Stimulated activated CD8-positive, alpha-beta memory T cell treated with anti-CD3 and anti-CD28 coated beads, Interleukin-7, amount 100 ng/mL, for 4 hours (primary cell): ENCODE results near the gene BRF1.
A peak's percentile ranks its signal among the peaks of the same experiment; 100 is the strongest.

Source experiments
- DNase-seq, 2 donors: peaks; one replicate each; pipeline ENCODE4 v3.0.0-alpha.2; 2020; ENCODE audit warnings: low read depth in 2 of 2

The BRF1 gene

DNA sequence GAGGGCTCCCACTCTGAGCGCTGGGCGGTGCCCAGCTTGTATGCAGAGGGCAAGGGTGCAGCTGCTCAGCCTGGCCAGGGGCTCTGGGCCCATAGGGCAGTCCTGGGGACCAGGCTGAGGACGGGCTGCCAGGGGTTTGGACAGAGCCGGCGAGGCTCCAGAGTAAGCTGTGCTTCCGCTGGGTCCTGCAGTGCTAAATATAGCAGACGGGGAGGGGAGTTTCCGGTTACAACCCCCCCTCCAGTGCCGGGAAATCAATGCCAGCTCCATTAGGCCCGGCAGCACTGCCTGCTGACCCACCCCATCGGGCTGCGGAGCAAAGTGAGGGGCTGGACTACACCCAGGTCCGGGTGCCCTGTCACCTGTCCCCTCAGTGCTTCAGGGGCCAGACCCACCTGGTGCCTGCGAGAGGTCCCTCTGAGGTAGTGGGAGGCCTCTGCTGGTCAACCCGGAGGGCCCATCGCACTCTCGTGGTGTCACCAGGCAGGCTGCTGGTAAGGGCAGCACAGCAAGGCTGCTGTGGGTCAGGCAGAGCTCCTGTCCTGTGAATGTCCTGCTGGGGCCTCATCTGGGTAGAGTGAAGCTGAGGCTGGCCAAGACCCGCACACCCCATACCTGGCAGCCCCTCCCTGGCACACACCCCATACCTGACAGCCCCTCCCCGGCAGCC lies 129.7 kb downstream of the BRF1 start:
- no peak for DNase-seq

DNA sequence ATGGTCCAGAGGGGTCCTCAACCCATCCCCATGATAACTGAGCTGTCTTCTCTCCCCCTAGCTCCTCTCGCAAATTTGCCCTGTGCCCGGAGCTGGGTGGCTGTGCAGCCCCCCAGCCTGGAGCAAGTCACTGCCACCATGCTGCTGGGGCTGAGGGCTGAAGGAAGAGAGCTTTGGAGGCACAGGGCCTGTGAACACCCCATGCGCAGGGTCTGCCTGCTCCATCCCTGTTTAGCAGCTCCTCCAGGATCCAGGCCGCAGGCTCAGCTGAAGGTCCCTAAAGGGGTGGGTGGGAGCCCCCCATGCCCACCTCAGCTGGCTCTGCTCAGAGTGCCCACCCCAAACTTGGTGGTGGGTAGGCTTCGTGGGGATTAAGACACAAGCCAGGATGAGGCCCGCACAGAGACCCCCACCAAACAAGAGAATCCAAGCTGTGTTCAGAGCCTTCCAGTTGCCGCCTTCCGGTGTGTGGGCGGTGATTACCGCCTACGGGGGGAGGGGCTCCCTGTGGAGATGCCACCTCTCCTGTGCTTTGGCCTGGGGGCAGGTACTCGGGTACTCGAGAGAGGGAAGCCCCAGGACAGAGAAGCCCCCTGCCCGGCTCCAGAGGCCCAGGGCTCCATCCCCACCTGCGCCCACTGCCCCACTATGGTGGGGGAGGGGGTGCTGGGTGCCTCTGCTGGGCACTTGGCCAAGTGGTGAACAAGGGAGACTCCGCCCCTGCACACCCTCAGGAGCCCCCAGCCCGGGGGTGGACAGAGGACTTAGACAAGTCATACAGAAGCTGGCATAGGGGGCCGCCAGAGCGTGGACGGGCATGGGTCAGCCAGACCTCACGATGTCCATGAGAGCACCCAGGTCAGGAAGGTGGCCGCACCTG lies 130.8 kb downstream of the BRF1 start:
- DNase-seq, result no peak

DNA sequence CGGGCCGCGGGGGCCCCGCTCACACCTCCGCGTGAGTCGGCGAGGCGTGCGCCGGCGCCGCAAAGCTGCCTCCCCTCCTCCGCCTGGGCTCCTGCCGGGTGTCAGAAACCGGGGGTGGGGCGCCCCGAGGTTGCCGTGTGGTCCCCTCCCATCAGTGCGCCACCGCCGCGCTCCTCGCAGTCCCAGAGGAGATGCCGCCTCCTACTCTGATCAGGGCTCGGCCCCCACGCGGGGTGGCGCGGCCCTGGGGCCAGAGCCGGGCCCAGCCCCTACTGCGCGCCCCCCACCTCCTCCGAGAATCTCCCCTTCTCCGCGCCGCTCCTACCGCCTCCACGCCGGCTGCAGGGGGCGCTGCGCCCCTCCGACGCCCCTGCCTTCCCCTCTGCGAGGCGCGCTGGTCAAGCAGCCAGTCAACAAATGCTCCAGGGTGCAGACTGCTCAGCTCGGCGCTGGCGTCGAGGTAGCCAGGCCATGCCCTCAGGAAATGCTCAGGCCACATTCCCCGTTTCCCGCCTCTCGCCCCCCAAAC lies 131.8 kb downstream of the BRF1 start:
- DNase-seq, result peak in 1 of 2 donors; percentile 59

DNA sequence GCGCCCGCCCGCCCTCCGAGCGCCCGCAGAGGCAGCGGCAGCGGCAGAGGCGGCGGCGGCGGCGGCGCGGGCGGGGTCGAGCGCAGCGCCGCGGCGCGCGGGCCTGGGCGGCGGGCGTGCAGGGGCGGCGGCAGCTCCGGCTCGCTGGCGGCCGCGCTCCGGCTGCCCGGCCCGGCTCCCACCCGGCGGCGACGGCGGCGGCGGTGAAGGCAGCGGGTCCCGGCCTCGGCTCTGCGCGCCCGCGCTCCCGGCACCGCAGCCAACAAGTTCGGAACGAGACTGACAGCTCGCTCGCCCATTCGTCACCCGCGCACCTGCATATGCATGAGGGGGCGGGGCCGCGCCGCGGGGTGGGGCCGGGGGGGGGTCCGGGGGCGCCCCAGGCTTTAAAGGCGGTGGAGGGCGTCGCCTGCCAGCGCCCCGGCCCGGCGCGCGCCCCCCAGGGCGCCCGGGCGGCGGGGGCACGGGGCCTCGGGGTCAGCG lies 132.3 kb downstream of the BRF1 start, which contains the start of gene JAG2:
Gene JAG2 (minus strand): TSS at position 281 of the 483 bp plus-strand sequence. CDS start 356 bp downstream, outside the sequence.
- peak; percentile 18 to 45 for DNase-seq

DNA sequence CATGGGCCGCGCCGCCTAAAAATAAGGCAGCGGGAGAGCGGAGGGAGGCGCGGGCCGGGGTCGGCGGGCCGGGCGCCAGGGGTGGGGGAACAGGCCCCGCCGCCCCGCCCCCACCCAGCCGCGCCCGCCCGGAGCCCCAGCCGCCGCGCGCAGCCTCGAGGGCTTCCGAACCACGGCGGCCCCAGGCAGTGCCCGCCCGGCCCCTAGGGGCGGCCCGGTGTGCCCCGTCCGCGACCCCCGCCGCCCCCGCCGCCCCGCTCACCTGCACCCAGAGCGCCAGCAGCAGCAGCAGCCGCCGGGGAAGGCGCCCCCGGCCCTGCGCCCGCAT lies 132.7 kb downstream of the BRF1 start:
- no peak for DNase-seq

DNA sequence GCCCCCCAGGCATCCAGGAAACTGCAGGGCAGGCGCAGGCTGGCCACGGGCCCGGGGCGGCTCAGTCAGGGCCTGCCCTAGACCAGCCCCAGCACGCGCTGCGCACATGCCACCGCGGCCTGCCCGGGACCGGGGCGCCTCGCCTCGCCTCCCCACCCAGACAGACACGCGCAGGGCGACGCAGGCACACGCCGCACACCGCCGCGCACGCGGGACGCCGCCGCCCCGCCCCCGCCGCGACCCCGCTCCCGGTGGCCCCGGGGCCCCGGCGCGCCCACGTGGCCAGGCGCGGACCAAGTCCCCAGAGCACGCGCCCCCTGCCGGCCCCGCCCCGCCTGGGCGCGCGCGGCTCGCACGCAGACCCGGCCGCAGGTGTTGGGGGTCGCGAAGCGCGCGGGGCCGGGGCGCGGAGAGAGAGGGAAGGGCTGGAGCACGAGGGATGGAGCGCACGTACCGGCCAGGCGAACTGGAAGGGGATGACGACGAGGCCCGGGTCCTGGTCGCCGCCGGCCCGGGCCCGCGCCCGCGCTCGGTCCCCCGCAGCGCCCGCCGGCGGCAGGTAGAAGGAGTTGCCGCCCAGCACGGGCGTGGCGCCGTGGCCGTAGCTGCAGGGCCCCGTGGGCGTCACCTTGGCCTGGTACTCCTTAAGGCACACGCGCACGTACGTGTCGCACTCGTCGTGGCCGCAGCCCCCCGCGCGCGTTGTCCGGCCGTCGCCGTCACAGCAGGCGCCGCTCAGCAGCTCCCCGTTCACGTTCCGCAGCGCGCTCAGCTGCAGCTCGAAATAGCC lies 133.3 kb downstream of the BRF1 start:
- DNase-seq, result no peak

DNA sequence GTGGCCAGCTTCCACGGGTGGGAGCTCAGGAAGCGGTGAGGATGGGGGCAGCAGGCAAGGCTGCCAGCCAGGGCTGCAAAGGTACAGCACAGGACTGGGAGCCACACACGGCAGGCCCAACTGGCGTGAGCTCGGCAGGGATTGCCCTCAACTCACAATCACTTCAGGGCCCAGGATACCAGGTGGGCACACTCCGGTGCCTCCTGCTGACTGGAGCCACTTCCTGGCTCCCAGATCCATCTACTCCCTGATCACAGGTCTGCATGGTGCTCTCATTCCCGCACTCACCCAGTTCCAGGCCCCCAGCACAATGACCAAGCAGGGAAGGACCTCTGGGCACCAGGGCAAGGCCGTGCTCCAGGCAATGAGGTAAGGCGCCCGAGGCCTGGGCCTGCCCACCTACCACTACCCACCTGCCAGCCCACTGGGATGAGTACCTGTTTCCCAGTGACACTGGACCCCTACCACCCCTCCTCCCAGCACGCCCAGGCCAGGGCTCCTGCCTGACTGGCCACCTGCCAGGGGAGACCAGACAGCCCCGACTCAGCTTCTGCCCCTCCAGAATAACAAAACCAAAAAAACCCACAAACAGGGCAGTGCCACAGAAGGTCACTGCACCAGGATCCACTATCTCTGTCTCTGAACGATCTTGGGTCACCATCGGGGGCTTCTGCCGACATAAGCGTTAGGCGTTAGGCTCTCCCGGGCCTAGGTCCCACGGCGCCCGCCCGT lies 134.1 kb downstream of the BRF1 start:
- DNase-seq, result no peak

DNA sequence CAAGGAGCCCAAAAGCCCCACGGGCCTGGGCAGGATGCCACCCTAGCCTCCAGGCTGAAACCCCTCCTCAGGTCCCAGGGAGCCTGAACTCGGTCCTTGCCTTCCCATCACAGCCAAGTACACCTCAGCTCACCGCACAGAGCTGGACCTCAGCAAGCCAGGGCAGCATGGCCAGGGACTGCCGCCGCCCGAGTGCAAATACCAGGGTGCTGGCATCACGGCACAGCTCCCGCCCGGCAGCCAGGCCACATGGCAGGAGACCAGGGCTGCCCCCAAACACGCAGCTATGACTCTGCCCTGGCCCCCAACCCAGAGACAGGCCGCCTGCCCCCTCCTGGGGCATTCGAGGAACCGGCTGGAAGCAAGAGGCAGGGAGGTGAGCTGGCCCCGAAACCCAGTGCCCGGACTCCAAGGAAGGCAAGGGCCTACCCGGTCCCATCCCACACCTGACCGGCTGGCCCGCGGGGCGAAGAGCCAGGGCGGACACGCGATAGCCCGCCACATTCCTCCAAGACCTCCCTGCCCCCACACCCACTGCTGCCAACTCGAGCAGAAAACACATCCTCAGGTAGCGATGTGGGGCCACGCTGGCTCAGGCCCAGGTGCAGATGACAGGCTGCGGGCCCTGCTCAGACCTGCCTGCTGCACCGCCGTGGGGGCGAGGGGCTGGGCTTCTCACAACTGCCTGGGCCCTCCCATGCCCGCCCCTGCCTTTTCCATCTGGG lies 134.9 kb downstream of the BRF1 start:
- DNase-seq, result no peak

DNA sequence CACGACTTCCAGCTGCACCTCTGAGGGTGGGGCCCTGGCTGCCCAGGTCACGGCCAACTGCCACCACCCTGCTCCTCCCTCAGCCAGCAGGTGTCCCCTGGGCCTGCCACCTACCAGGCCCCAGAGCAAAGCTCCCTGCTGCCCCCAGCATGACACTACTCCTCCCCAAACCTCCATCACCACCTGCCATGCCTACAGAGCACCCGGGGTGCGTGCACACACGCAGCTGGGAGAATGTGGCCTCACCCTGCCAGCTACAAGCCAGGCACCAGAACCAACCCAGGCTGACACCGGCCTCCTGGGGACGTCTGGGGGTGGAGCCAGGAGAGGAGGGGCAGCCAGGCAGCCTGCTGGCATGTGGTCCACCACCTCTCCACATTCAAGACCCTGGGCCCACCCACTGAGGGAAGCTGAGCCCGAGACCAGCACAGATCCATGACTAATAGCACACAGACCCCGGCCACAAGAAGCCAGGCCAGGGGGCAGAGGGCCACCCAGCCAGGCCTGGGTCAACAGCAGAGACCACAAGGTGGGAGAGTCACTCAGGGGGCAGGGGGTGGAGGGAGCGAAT lies 135.6 kb downstream of the BRF1 start:
- DNase-seq, result no peak

DNA sequence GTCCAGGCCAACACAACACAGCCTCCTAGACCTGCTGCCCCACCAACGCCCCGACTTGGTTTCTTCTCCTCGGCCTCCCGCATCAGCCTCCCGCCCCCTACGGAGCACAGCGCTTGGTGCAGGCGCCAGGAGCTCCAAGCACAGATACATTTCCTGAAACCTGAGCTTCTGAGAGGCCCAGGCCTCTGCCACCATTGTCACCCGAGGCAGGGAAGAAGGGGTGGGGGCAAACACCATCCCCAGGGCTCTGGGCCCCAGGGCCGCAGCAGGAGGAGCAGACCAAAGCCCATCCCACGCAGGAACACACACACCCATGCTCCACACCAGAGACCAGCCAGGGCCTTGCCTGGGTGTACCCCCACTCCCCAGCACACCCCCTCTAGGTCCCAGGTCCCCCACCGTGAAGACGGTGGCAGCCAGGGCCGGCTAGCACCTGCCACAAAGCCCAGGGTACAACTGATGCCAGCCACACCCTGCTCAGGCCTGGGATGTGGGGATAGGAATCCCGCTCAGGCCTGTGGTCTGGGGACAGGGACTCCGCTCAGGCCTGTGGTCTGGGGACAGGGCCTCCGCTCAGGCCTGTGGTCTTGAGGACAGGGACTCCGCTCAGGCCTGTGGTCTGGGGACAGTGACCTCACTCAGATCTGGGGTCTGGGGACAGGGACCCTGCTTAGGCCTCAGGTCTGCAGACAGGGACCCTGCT lies 137.6 kb downstream of the BRF1 start:
- no peak for DNase-seq

DNA sequence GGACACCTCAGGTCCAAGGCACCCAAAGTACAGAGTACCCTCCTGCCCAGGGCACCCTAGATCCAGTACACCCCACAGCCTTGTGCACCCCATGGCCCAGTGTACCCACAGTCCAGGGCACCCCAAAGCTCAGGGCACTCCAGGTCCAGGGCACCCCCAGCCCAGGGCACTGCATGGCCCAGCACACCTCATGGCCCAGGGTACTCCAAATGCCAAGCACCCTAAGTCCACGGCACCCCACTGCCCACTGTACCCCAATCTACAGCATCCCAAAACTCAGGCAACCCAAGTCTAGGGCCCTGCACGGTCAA lies 138.2 kb downstream of the BRF1 start:
- DNase-seq, result no peak

DNA sequence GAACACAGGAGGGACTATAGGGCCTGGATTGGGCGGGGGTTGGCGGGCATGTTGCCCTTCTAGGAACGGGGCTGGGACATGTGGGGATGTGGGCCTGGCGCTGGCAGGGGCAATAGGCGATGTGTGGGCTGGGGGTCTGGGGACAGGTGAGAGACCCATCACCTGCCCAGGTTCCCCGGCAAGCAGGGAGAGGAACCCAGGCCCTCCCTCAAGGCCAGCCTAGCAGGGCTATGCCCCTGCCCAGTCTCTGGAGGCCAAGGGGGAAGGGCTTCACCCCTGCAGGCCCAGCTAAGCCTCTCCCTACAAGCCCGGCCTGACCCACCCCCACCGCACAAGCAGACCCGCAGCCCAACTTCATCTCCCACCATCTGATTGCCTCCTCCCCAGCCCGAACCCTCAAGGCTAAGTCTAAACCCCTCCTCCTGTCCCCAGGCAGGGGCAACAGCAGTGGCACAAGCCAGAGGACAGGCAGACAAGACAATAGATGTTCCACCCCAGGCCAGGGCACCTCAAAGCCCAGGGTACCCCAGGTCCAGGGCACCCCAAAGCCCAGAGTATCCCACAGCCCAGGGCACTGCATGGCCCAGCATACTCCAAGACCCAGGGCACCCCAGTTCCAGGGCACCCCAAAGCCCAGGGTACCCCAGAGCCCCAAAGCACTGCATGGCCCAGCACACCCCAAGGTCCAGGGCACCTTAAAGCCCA lies 138.7 kb downstream of the BRF1 start:
- DNase-seq, result no peak

DNA sequence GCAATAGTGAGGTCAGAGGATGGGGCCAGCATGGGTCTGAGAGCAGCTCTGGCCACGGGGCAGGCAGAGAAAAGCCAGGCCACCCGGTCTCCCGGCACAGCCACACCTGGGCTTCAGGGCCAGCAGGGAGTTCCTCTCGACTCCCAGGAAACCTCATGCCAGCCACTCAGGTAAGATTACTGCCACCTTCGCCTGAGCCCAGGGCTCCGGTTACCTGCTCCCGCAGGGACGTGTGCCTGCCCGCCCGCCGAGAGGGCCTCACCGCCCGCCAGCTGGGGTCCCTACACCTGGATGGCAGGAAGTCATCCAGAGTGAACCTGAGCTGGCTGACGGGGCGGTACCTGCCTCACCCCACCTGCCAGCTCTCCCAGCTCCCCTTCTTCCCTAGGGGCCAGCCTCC lies 139.5 kb downstream of the BRF1 start:
- no peak for DNase-seq

DNA sequence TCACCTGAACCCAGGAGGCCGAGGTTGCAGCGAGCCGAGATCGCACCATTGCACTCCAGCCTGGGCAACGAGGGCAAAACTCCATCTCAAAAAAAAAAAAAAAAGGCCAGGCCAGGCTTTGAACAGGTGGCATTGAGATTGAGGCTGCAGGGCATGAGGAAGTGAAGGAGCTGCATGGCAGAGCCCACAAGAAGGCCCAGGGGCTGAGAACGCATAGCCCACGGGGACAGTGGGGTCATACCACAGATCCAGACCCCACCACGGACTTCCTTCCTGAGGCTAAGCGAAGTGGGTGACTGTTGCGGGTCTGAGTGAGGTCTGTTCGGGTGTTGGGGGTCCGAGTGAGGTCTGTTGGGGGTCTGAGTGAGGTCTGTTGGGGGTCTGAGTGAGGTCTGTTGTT lies 140.0 kb downstream of the BRF1 start:
- no peak for DNase-seq

DNA sequence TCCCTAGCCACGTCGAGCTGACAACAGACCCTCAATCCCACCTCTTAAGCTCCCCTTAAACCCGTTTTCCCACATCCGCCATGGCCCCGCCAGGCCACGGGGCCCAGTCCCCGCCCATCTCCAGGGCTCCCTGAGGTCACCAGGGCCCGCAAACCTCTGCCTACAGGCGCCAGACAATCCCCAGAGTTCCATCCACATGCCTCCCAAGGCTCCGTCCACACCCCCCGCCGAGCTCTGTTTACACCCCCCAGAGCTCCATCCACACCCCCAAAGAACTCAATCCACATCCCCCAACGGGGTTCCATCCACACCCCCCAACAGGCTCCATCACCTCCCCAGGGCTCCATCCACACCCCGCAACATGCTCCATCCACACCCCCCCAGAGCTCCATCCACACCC lies 141.5 kb downstream of the BRF1 start:
- no peak for DNase-seq
